Heart right ventricle (tissue), 16 donors: ENCODE results near the gene RAD51B. TPM values are rescaled to one million over a fixed set of nuclear protein-coding genes. Genes with fewer than 3 reads are reported as not detected.

Experiments
- ATAC-seq, 8 donors: fragments of 200-7000 bp; cut with Tn5 transposase; one replicate each; pipeline ENCODE4 v1.9.1; 2020; ENCODE audit warnings: mild to moderate bottlenecking in 8 of 8, moderate library complexity in 8 of 8, moderate number of reproducible peaks in 1 of 8
- DNase-seq, 2 donors: peaks; one replicate each; pipeline ENCODE4 v3.0.0-alpha.2; 2020
- H3K27ac ChIP-seq, 10 donors: fragments of 200-600 bp; sonication (generic) in 2 of 10; one replicate each; pipeline versions ENCODE4 v1.5.0 to v1.8.0; 2020 to 2022; ENCODE audit warnings: mild to moderate bottlenecking in 3 of 10
- H3K27me3 ChIP-seq, 7 donors: fragments of 200-600 bp; one replicate each; pipeline ENCODE4 v1.8.0; 2021 to 2022; ENCODE audit warnings: mild to moderate bottlenecking in 2 of 7
- H3K36me3 ChIP-seq, 9 donors: fragments of 200-600 bp; sonication (generic) in 1 of 9; one replicate each; pipeline versions ENCODE4 v1.5.0 to v1.8.0; 2020 to 2022; ENCODE audit warnings: mild to moderate bottlenecking in 2 of 9
- H3K4me1 ChIP-seq, 9 donors: fragments of 200-600 bp; sonication (generic) in 1 of 9; one replicate each; pipeline versions ENCODE4 v1.5.0 to v1.8.0; 2020 to 2022; ENCODE audit warnings: mild to moderate bottlenecking in 4 of 9
- H3K4me3 ChIP-seq, 10 donors: fragments of 200-600 bp; sonication (generic) in 2 of 10; one replicate each; pipeline versions ENCODE4 v1.5.0 to v1.8.0; 2020 to 2022; ENCODE audit warnings: mild to moderate bottlenecking in 7 of 10, moderate library complexity in 2 of 10
- H3K9me3 ChIP-seq, 11 donors: fragments of 200-600 bp in 10 of 11; sonication (generic) in 2 of 11; one replicate each; pipeline versions ENCODE4 v1.5.0 to v1.8.0; 2013 to 2022; ENCODE audit warnings: mild to moderate bottlenecking in 2 of 11, control low read depth in 1 of 11, moderate library complexity in 1 of 11
- WGBS, 2 donors: extraction: QIAGEN DNeasy Blood & Tissue Kit; methylation state at CpG; one replicate each; pipeline ENCODE4 v1.1.7; 2013; ENCODE audit warnings: inconsistent platforms in 1 of 2; 5-methylcytosine and 5-hydroxymethylcytosine counted together
- intact Hi-C, 10 donors: fragments of 100-400 bp; cut with DNase I; formaldehyde crosslinking; loops; one replicate each; pipeline versions ENCODE4 v1.11.1 to v1.14.2; 2022
- polyA plus RNA-seq, 2 donors: library from polyadenylated mRNA; stranded (reverse); fragments of 200-250 nt; gene quantifications; one replicate each; pipeline ENCODE4 v1.2.3, GENCODE V29; 2013
- total RNA-seq, 10 donors: library from RNA; stranded (reverse); fragmentation: NEBNext Ultra II Directional in 3 of 10; extraction: Animal tissue kit (Norgen Biotek cat#: 25700) in 3 of 10; gene quantifications; one replicate each; pipeline versions ENCODE4 v1.2.1 to v1.2.4, GENCODE V29; 2021 to 2023
- TF ChIP-seq, protein P1 (sequence below), 9 donors: fragments of 200-600 bp; sonication (generic) in 2 of 9; IDR thresholded peaks; one replicate each; pipeline versions ENCODE4 v1.5.0 to v1.8.0; 2021 to 2022; ENCODE audit warnings: antibody characterized with exemption in 9 of 9, mild to moderate bottlenecking in 5 of 9, moderate library complexity in 1 of 9
- donor health status: Arrhythmogenic right ventricular cardiomyopathy.
- donor health status: ischemic (EF 13 %, LVEDD 7.1; RV severe dilation, severe dysfunction).
- donor health status: healthy with polysubstance abuse.
- donor health status: DM: no; HTN: yes; CAD: no.
- donor health status: DM: no; HTN: no; CAD: no.
- donor health status: ischemic (EF 25% LVEDD 6.9; RV normal size, moderate dysfunction).
- donor health status: ischemic (EF 25% LVEDD 5.7; RV mildly dilated, moderate dysfunction).
- donor health status: healthy.
- donor health status: DM: yes; HTN: yes; CAD: no.
- donor health status: Ischemic cardiomyopathy.
- donor health status: ischemic (EF 35%, LVEDD 5.7; RV mildly dilated, moderate dysfunction).
- donor health status: nonischemic (EF 11% LVEDD 7.7; RV severe dilation, severe dysfunction).
- donor health status: DM: yes; HTN: yes; CAD: no.
- donor health status: PGD.
- donor health status: ischemic (EF 29% LVEDD 5.4; RV normal size, mild dysfunction).
- donor health status: nonischemic (EF 23%, LVEDD 6.1; RV moderate dilation, normal function).

RAD51B gene
- total and polyA plus RNA-seq, 12 donors = 0.88 to 8.6 (median 3.5) TPM

GRCh38 chr14:68447581-68448251, 628.1 kb downstream of the RAD51B start:
- peaks cover 0 to 37% (median 18%) of the 10 kb centered on the region in 9 donors for H3K4me1 ChIP-seq
- H3K9me3 ChIP-seq = no peaks in the 10 kb centered on the region
- H3K4me3 ChIP-seq = no peak overlapping the region
- WGBS, 2 donors = 94% methylated on average over 4 of the region's 4 CpGs
- no peak overlapping the region for H3K27ac ChIP-seq
- no peaks in the 10 kb centered on the region for H3K27me3 ChIP-seq
- ATAC-seq (no peak), DNase-seq (no peak)
- intact Hi-C loops = no loop called here
- TF ChIP-seq, protein P1, sequence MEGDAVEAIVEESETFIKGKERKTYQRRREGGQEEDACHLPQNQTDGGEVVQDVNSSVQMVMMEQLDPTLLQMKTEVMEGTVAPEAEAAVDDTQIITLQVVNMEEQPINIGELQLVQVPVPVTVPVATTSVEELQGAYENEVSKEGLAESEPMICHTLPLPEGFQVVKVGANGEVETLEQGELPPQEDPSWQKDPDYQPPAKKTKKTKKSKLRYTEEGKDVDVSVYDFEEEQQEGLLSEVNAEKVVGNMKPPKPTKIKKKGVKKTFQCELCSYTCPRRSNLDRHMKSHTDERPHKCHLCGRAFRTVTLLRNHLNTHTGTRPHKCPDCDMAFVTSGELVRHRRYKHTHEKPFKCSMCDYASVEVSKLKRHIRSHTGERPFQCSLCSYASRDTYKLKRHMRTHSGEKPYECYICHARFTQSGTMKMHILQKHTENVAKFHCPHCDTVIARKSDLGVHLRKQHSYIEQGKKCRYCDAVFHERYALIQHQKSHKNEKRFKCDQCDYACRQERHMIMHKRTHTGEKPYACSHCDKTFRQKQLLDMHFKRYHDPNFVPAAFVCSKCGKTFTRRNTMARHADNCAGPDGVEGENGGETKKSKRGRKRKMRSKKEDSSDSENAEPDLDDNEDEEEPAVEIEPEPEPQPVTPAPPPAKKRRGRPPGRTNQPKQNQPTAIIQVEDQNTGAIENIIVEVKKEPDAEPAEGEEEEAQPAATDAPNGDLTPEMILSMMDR (IDR thresholded peaks at IDR 0.05) = no peak
- H3K36me3 ChIP-seq = no peaks in the 10 kb centered on the region

DNA sequence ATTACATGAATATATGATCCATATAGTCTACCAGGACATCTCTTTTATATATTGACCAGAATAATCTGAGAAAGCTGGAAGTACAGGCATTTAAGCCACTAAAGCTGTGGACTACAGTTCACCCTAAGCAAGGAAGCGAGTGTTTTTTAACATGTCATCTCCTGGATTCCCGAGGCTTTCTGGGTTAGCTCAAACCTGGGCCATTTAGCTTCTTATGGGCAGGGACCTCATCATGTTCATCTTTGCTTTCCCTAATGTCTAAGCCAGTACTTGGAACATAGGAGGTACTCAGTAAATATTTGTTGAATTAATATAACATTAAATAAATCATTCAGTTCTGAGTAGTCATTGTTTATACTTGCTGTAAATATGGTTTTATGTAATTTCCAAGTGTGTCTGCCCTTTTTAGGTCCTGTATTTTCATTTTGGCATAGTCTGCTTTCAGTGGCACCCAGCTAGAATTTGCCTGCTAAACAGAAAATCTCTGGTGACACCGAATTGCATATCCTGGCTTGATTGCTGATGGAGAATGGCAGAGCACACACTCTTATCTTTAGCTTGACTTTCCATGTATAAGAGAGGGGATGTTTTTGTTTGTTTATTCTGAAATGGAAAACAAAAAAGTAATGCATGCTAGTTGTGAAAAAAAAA, 628.8 kb downstream of the RAD51B start:
- intact Hi-C loops = no loop called here
- 91 to 98% methylated on average over 3 of the region's 3 CpGs for WGBS, 2 donors
- Histone ChIP-seq H3K36me3 (no peaks in the 10 kb centered on the region), H3K4me3 (no peak overlapping the region), H3K27ac (no peak overlapping the region), H3K9me3 (no peaks in the 10 kb centered on the region), H3K27me3 (no peaks in the 10 kb centered on the region), H3K4me1 (peaks cover 0 to 37% (median 18%) of the 10 kb centered on the region in 9 donors)
- ATAC-seq (no peak), DNase-seq (no peak)
- TF ChIP-seq, protein P1 (IDR thresholded peaks at IDR 0.05) = no peak

DNA sequence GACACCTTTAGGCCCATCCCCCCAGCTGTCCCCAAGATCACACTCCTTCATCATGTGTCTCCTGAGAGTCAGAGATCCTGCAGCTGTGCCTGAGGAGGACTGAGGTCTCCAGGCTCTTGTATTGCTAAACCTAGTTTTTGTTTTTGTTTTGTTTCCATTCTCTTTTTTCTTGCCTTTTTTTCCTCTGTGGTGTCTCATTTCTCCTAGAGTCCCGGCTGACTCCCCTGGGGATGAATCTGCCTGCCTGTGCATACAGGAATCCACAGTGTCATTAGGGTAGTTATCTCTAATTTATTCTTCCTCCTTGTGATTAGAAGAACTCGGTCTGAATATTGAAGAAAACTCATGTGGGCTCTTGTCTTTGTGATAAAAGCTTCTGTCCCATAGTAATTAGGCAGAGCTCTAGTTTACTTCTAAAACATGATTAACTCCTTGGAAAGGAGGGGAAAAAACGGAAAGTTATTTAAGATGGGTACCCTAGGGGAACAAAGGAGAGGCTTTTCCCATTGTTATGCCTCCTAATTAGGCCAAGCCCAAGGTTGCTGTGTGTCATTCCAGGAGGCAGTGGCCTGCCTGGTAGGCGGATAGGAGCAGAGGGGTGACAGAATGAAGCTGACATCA, 630.1 kb downstream of the RAD51B start:
- Histone ChIP-seq H3K9me3 (peaks cover 0 to 7% (median 1%) of the 10 kb centered on the region in 11 donors), H3K27ac (peak overlapping the region in 2 of 10 donors; percentile 51 to 58), H3K36me3 (no peaks in the 10 kb centered on the region), H3K4me1 (peaks cover 0 to 32% (median 16%) of the 10 kb centered on the region in 9 donors), H3K4me3 (no peak overlapping the region), H3K27me3 (no peaks in the 10 kb centered on the region)
- no peak for ATAC-seq
- no peak for DNase-seq
- TF ChIP-seq, protein P1 (IDR thresholded peaks at IDR 0.05) = no peak
- intact Hi-C loops = loop anchor here in 3 of 10 donors (10.0 kb wide), 1 partner anchor 55 kb away; no protein-coding TSS in a partner anchor
- 68 to 71% methylated on average over 4 of the region's 4 CpGs for WGBS, 2 donors

DNA sequence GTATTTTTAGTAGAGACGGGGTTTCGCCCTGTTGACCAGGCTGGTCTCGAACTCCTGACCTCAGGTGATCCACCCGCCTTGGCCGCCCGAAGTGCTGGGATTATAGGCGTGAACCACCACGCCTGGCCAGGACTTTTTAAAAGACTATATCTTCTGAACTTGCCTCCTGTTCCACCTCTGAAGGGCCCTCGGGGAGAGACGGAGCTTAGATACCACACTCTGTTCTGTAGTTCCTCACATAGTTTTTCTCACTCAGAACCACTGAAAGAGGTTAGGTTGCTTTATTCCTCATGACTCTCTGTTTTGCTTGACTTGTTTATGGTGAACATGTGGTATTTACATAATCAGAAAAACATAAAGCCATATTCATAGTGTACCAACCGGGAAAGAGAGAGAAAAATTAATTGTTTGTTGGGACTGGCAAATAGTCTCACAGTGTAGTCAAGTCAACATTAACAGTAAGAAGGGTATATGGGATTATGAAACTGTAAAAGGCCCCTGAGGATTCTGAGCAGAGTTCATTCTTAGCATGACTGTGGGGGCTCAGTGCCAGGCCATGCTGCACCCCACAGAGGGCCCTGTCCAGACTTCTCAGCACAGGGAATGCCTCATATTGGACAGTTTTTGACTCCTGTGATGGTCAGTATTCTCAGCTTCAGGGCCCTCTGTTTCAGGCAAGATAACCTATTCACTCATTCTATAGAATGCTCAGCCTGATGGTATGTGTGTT, 631.0 kb downstream of the RAD51B start:
- H3K9me3 ChIP-seq = peaks cover 0 to 16% (median 8%) of the 10 kb centered on the region in 11 donors
- no peaks in the 10 kb centered on the region for H3K27me3 ChIP-seq
- intact Hi-C loops = loop anchor here in 3 of 10 donors (10.0 kb wide), 1 partner anchor 56 kb away; no protein-coding TSS in a partner anchor
- 97 to 98% methylated on average over 11 of the region's 11 CpGs for WGBS, 2 donors
- no peaks in the 10 kb centered on the region for H3K36me3 ChIP-seq
- no peak overlapping the region for H3K4me3 ChIP-seq
- peak overlapping the region in 8 of 10 donors; percentile 38 to 64 (median 48) for H3K27ac ChIP-seq
- ATAC-seq (peak in 1 of 8 donors; percentile 20), DNase-seq (no peak)
- TF ChIP-seq, protein P1 (IDR thresholded peaks at IDR 0.05) = no peak
- H3K4me1 ChIP-seq = peaks cover 0 to 25% (median 10%) of the 10 kb centered on the region in 9 donors
